Trophoblast cell (in vitro differentiated cells and primary cell): ENCODE results near the gene CAPN13.

ENCODE experiments used
- DNase-seq, 2 donors: peaks; one replicate each; pipeline ENCODE4 v3.0.0-alpha.2; 2016
- H2AFZ ChIP-seq: 2 replicates; pipeline ENCODE4 v1.6.1; 2013; ENCODE audit warnings: low read length, moderate library complexity, mild to moderate bottlenecking; ENCODE audit not compliant: insufficient read depth, poor library complexity
- H2AK5ac ChIP-seq: 2 replicates; pipeline ENCODE4 v1.6.1; 2013; ENCODE audit warnings: mild to moderate bottlenecking, low read length
- H2BK120ac ChIP-seq: 2 replicates; pipeline ENCODE4 v1.6.1; 2013; ENCODE audit warnings: low read length, mild to moderate bottlenecking, moderate library complexity; ENCODE audit not compliant: insufficient read depth, poor library complexity
- H2BK12ac ChIP-seq: 2 replicates; pipeline ENCODE4 v1.6.1; 2013; ENCODE audit warnings: mild to moderate bottlenecking, low read length, moderate library complexity
- H2BK5ac ChIP-seq: 2 replicates; pipeline ENCODE4 v1.6.1; 2013; ENCODE audit warnings: low read length, low read depth, moderate library complexity, mild to moderate bottlenecking; ENCODE audit not compliant: poor library complexity
- H3K14ac ChIP-seq: 2 replicates; pipeline ENCODE4 v1.6.1; 2013; ENCODE audit warnings: mild to moderate bottlenecking, low read length
- H3K18ac ChIP-seq: 2 replicates; pipeline ENCODE4 v1.6.1; 2013; ENCODE audit warnings: mild to moderate bottlenecking, low read length
- H3K23ac ChIP-seq: 2 replicates; pipeline ENCODE4 v1.6.1; 2013; ENCODE audit warnings: low read length
- H3K27ac ChIP-seq: 2 replicates; pipeline ENCODE4 v1.5.1; 2013; ENCODE audit warnings: low read depth, mild to moderate bottlenecking, inconsistent platforms, low read length, moderate library complexity
- H3K27me3 ChIP-seq: 2 replicates; pipeline ENCODE4 v1.6.1; 2013; ENCODE audit warnings: inconsistent platforms, mild to moderate bottlenecking, low read length, moderate library complexity; ENCODE audit not compliant: insufficient read depth
- H3K36me3 ChIP-seq, 2 experiments: 1 replicate in 1 of 2; 2 replicates in 1 of 2; pipeline ENCODE4 v1.6.1; 2013; ENCODE audit warnings: low read length in 2 of 2, mild to moderate bottlenecking in 2 of 2, moderate library complexity in 1 of 2; ENCODE audit not compliant: insufficient read depth in 2 of 2, control insufficient read depth in 1 of 2
- H3K4ac ChIP-seq: 2 replicates; pipeline ENCODE4 v1.6.1; 2013; ENCODE audit warnings: low read depth, mild to moderate bottlenecking, low read length, moderate library complexity
- H3K4me1 ChIP-seq, 2 experiments: 1 replicate in 1 of 2; 2 replicates in 1 of 2; pipeline ENCODE4 v1.6.1; 2013; ENCODE audit warnings: low read length in 2 of 2, mild to moderate bottlenecking in 2 of 2, moderate library complexity in 1 of 2; ENCODE audit not compliant: insufficient read depth in 2 of 2, control insufficient read depth in 1 of 2
- H3K4me2 ChIP-seq: 2 replicates; pipeline ENCODE4 v1.6.1; 2013; ENCODE audit warnings: inconsistent platforms, mild to moderate bottlenecking, low read length, moderate library complexity
- H3K4me3 ChIP-seq: 2 replicates; pipeline ENCODE4 v1.5.1; 2013; ENCODE audit warnings: mild to moderate bottlenecking, low read depth, low read length, inconsistent platforms
- H3K79me1 ChIP-seq: one replicate; pipeline ENCODE4 v1.6.1; 2013; ENCODE audit warnings: low read length
- H3K79me2 ChIP-seq: 2 replicates; pipeline ENCODE4 v1.6.1; 2013; ENCODE audit warnings: low read length, mild to moderate bottlenecking; ENCODE audit not compliant: control insufficient read depth, insufficient read depth, poor library complexity
- H3K9ac ChIP-seq: 2 replicates; pipeline ENCODE4 v1.6.1; 2013; ENCODE audit warnings: mild to moderate bottlenecking, low read length
- H3K9me3 ChIP-seq: 2 replicates; pipeline ENCODE4 v1.6.1; 2013; ENCODE audit warnings: low read depth, mild to moderate bottlenecking, control low read depth, inconsistent platforms, low read length; ENCODE audit not compliant: insufficient read depth
- H4K12ac ChIP-seq: 2 replicates; pipeline ENCODE4 v1.6.1; 2013; ENCODE audit warnings: low read depth, mild to moderate bottlenecking, low read length, moderate library complexity
- H4K8ac ChIP-seq: 2 replicates; pipeline ENCODE4 v1.6.1; 2013; ENCODE audit warnings: low read depth, mild to moderate bottlenecking, low read length, moderate library complexity
- H4K91ac ChIP-seq: one replicate; pipeline ENCODE4 v1.6.1; 2013; ENCODE audit warnings: low read depth, mild to moderate bottlenecking, low read length, moderate library complexity
- WGBS: extraction: QIAGEN DNeasy Blood & Tissue Kit; methylation state at CpG from one replicate; pipeline ENCODE4 v1.1.7; 2013; ENCODE audit warnings: missing lambda C conversion rate; ENCODE audit not compliant: insufficient read length, insufficient coverage; ENCODE audit errors: extremely low coverage; 5-methylcytosine and 5-hydroxymethylcytosine counted together

The CAPN13 gene

GRCh38 chr2:30690126-30690561, 117.1 kb downstream of the CAPN13 start:
- Histone ChIP-seq H3K4me3 (no peak overlapping the region), H4K8ac (no peak overlapping the region), H2BK5ac (no peak overlapping the region), H3K23ac (no peak overlapping the region), H2AK5ac (no peak overlapping the region), H2BK12ac (no peak overlapping the region), H4K91ac (no peak overlapping the region), H3K36me3 (no peaks in the 10 kb centered on the region), H3K9me3 (peaks cover 1% of the 10 kb centered on the region), H2BK120ac (no peak overlapping the region), H3K14ac (no peak overlapping the region), H4K12ac (no peak overlapping the region), H3K27me3 (no peaks in the 10 kb centered on the region), H3K79me2 (no peaks in the 10 kb centered on the region), H3K79me1 (peaks cover 4% of the 10 kb centered on the region), H3K4me2 (no peak overlapping the region), H2AFZ (no peak overlapping the region), H3K4ac (no peak overlapping the region), H3K9ac (no peak overlapping the region), H3K27ac (no peak overlapping the region), H3K4me1 (peaks cover 0 to 3% of the 10 kb centered on the region in 2 experiments), H3K18ac (no peak overlapping the region)
- no CpG with 5 or more reads among the region's 5 CpGs for WGBS
- no peak for DNase-seq

GRCh38 chr2:30689496-30690125, 117.6 kb downstream of the CAPN13 start:
- Histone ChIP-seq H3K4me2 (no peak overlapping the region), H4K12ac (no peak overlapping the region), H2BK120ac (no peak overlapping the region), H2AK5ac (peak overlapping the region; percentile 49), H2AFZ (no peak overlapping the region), H3K27me3 (no peaks in the 10 kb centered on the region), H3K79me2 (no peaks in the 10 kb centered on the region), H3K9me3 (peaks cover 1% of the 10 kb centered on the region), H2BK12ac (peak overlapping the region; percentile 11), H3K27ac (no peak overlapping the region), H3K14ac (no peak overlapping the region), H3K23ac (no peak overlapping the region), H3K4me1 (peaks cover 0 to 3% of the 10 kb centered on the region in 2 experiments), H4K8ac (no peak overlapping the region), H3K79me1 (peaks cover 4% of the 10 kb centered on the region), H4K91ac (no peak overlapping the region), H3K4me3 (no peak overlapping the region), H3K9ac (no peak overlapping the region), H2BK5ac (no peak overlapping the region), H3K36me3 (no peaks in the 10 kb centered on the region), H3K4ac (no peak overlapping the region), H3K18ac (no peak overlapping the region)
- DNase-seq, result no peak
- WGBS, result no CpG with 5 or more reads among the region's 6 CpGs

GRCh38 chr2:30688956-30689401, 118.3 kb downstream of the CAPN13 start:
- H2AK5ac ChIP-seq, result no peak overlapping the region
- H4K12ac ChIP-seq, result no peak overlapping the region
- H3K23ac ChIP-seq, result no peak overlapping the region
- peaks cover 0 to 3% of the 10 kb centered on the region in 2 experiments for H3K4me1 ChIP-seq
- no peaks in the 10 kb centered on the region for H3K79me2 ChIP-seq
- no peaks in the 10 kb centered on the region for H3K27me3 ChIP-seq
- H4K8ac ChIP-seq, result no peak overlapping the region
- no peak for DNase-seq
- H2AFZ ChIP-seq, result no peak overlapping the region
- no CpG with 5 or more reads among the region's 4 CpGs for WGBS
- peaks cover 1% of the 10 kb centered on the region for H3K9me3 ChIP-seq
- no peak overlapping the region for H3K27ac ChIP-seq
- H4K91ac ChIP-seq, result no peak overlapping the region
- H3K4me3 ChIP-seq, result no peak overlapping the region
- H3K4ac ChIP-seq, result no peak overlapping the region
- no peak overlapping the region for H3K9ac ChIP-seq
- H3K36me3 ChIP-seq, result no peaks in the 10 kb centered on the region
- no peak overlapping the region for H3K18ac ChIP-seq
- peak overlapping the region; percentile 11 for H3K14ac ChIP-seq
- H3K79me1 ChIP-seq, result peaks cover 4% of the 10 kb centered on the region
- no peak overlapping the region for H2BK5ac ChIP-seq
- H2BK12ac ChIP-seq, result no peak overlapping the region
- H3K4me2 ChIP-seq, result no peak overlapping the region
- H2BK120ac ChIP-seq, result no peak overlapping the region

GRCh38 chr2:30686669-30687068, 120.6 kb downstream of the CAPN13 start:
- Histone ChIP-seq H4K12ac (no peak overlapping the region), H3K9ac (no peak overlapping the region), H4K8ac (no peak overlapping the region), H4K91ac (no peak overlapping the region), H2BK12ac (no peak overlapping the region), H3K4ac (no peak overlapping the region), H3K9me3 (peaks cover 3% of the 10 kb centered on the region), H2AFZ (no peak overlapping the region), H3K36me3 (no peaks in the 10 kb centered on the region), H3K23ac (no peak overlapping the region), H3K4me1 (peaks cover 0 to 3% of the 10 kb centered on the region in 2 experiments), H2AK5ac (no peak overlapping the region), H3K14ac (no peak overlapping the region), H3K4me3 (no peak overlapping the region), H3K79me2 (no peaks in the 10 kb centered on the region), H3K18ac (no peak overlapping the region), H3K27ac (no peak overlapping the region), H2BK5ac (no peak overlapping the region), H3K79me1 (peaks cover 4% of the 10 kb centered on the region), H2BK120ac (no peak overlapping the region), H3K27me3 (no peaks in the 10 kb centered on the region), H3K4me2 (no peak overlapping the region)
- WGBS, result no CpG with 5 or more reads among the region's 4 CpGs
- DNase-seq, result no peak
